Heart right ventricle (tissue), 16 donors: Measurements from ENCODE around the gene HOXA6. TPM values are rescaled to one million over a fixed set of nuclear protein-coding genes. Genes with fewer than 3 reads are reported as not detected.

Source experiments
- ATAC-seq, 8 donors: fragments of 200-7000 bp; cut with Tn5 transposase; one replicate each; pipeline ENCODE4 v1.9.1; 2020; ENCODE audit warnings: mild to moderate bottlenecking in 8 of 8, moderate library complexity in 8 of 8, moderate number of reproducible peaks in 1 of 8
- DNase-seq, 2 donors: peaks; one replicate each; pipeline ENCODE4 v3.0.0-alpha.2; 2020
- H3K27ac ChIP-seq, 10 donors: fragments of 200-600 bp; sonication (generic) in 2 of 10; one replicate each; pipeline versions ENCODE4 v1.5.0 to v1.8.0; 2020 to 2022; ENCODE audit warnings: mild to moderate bottlenecking in 3 of 10
- H3K27me3 ChIP-seq, 7 donors: fragments of 200-600 bp; one replicate each; pipeline ENCODE4 v1.8.0; 2021 to 2022; ENCODE audit warnings: mild to moderate bottlenecking in 2 of 7
- H3K36me3 ChIP-seq, 9 donors: fragments of 200-600 bp; sonication (generic) in 1 of 9; one replicate each; pipeline versions ENCODE4 v1.5.0 to v1.8.0; 2020 to 2022; ENCODE audit warnings: mild to moderate bottlenecking in 2 of 9
- H3K4me1 ChIP-seq, 9 donors: fragments of 200-600 bp; sonication (generic) in 1 of 9; one replicate each; pipeline versions ENCODE4 v1.5.0 to v1.8.0; 2020 to 2022; ENCODE audit warnings: mild to moderate bottlenecking in 4 of 9
- H3K4me3 ChIP-seq, 10 donors: fragments of 200-600 bp; sonication (generic) in 2 of 10; one replicate each; pipeline versions ENCODE4 v1.5.0 to v1.8.0; 2020 to 2022; ENCODE audit warnings: mild to moderate bottlenecking in 7 of 10, moderate library complexity in 2 of 10
- H3K9me3 ChIP-seq, 11 donors: fragments of 200-600 bp in 10 of 11; sonication (generic) in 2 of 11; one replicate each; pipeline versions ENCODE4 v1.5.0 to v1.8.0; 2013 to 2022; ENCODE audit warnings: mild to moderate bottlenecking in 2 of 11, control low read depth in 1 of 11, moderate library complexity in 1 of 11
- CTCF ChIP-seq, 9 donors: fragments of 200-600 bp; sonication (generic) in 2 of 9; IDR thresholded peaks; one replicate each; pipeline versions ENCODE4 v1.5.0 to v1.8.0; 2021 to 2022; ENCODE audit warnings: antibody characterized with exemption in 9 of 9, mild to moderate bottlenecking in 5 of 9, moderate library complexity in 1 of 9
- WGBS, 2 donors: extraction: QIAGEN DNeasy Blood & Tissue Kit; methylation state at CpG; one replicate each; pipeline ENCODE4 v1.1.7; 2013; ENCODE audit warnings: inconsistent platforms in 1 of 2; 5-methylcytosine and 5-hydroxymethylcytosine counted together
- intact Hi-C, 10 donors: fragments of 100-400 bp; cut with DNase I; formaldehyde crosslinking; loops; one replicate each; pipeline versions ENCODE4 v1.11.1 to v1.14.2; 2022
- polyA plus RNA-seq, 2 donors: library from polyadenylated mRNA; stranded (reverse); fragments of 200-250 nt; gene quantifications; one replicate each; pipeline ENCODE4 v1.2.3, GENCODE V29; 2013
- total RNA-seq, 10 donors: library from RNA; stranded (reverse); fragmentation: NEBNext Ultra II Directional in 3 of 10; extraction: Animal tissue kit (Norgen Biotek cat#: 25700) in 3 of 10; gene quantifications; one replicate each; pipeline versions ENCODE4 v1.2.1 to v1.2.4, GENCODE V29; 2021 to 2023
- donor health status: Arrhythmogenic right ventricular cardiomyopathy.
- donor health status: ischemic (EF 13 %, LVEDD 7.1; RV severe dilation, severe dysfunction).
- donor health status: healthy with polysubstance abuse.
- donor health status: DM: no; HTN: yes; CAD: no.
- donor health status: DM: no; HTN: no; CAD: no.
- donor health status: ischemic (EF 25% LVEDD 6.9; RV normal size, moderate dysfunction).
- donor health status: ischemic (EF 25% LVEDD 5.7; RV mildly dilated, moderate dysfunction).
- donor health status: healthy.
- donor health status: DM: yes; HTN: yes; CAD: no.
- donor health status: Ischemic cardiomyopathy.
- donor health status: ischemic (EF 35%, LVEDD 5.7; RV mildly dilated, moderate dysfunction).
- donor health status: nonischemic (EF 11% LVEDD 7.7; RV severe dilation, severe dysfunction).
- donor health status: DM: yes; HTN: yes; CAD: no.
- donor health status: PGD.
- donor health status: ischemic (EF 29% LVEDD 5.4; RV normal size, mild dysfunction).
- donor health status: nonischemic (EF 23%, LVEDD 6.1; RV moderate dilation, normal function).

The HOXA6 gene
- total and polyA plus RNA-seq, 12 donors: not detected

GRCh38 chr7:27185854-27186667 is 38.5 kb upstream of the HOXA6 start:
- WGBS, 2 donors: 6 to 9% methylated on average over 24 of the region's 24 CpGs
- Histone ChIP-seq H3K4me3 (no peak overlapping the region), H3K27me3 (peaks cover 67 to 100% (median 100%) of the 10 kb centered on the region in 7 donors), H3K9me3 (no peaks in the 10 kb centered on the region), H3K27ac (no peak overlapping the region), H3K4me1 (peaks cover 8 to 53% (median 36%) of the 10 kb centered on the region in 9 donors), H3K36me3 (no peaks in the 10 kb centered on the region)
- ATAC-seq: no peak
- intact Hi-C loops: no loop called here
- TF ChIP-seq CTCF (IDR thresholded peaks at IDR 0.05): no peak
- no peak for DNase-seq

- 5 to 6% methylated on average over 43 of the region's 43 CpGs for WGBS, 2 donors
- intact Hi-C loops: no loop called here
- Histone ChIP-seq H3K9me3 (no peaks in the 10 kb centered on the region), H3K4me1 (peaks cover 8 to 53% (median 36%) of the 10 kb centered on the region in 9 donors), H3K27me3 (peaks cover 69 to 100% (median 100%) of the 10 kb centered on the region in 7 donors), H3K4me3 (peak within 1 kb of the TSS; percentile 12 to 48 (median 36)), H3K27ac (peak within 1 kb of the TSS in 1 of 10 donors; percentile 5), H3K36me3 (no peaks in the 10 kb centered on the region)
- peak in 1 of 8 donors; percentile 5 for ATAC-seq
- TF ChIP-seq CTCF (IDR thresholded peaks at IDR 0.05): no peak
- DNase-seq: no peak
Measured at GRCh38 chr7:27185013-27185853, 37.7 kb upstream of the HOXA6 start, which contains the start of gene HOXA11. Gene HOXA11 (minus strand): TSS chr7:27185232. CDS start chr7:27185144, 88 bp downstream.

GRCh38 chr7:27184337-27185012 is 36.9 kb upstream of the HOXA6 start:
- Histone ChIP-seq H3K36me3 (no peaks in the 10 kb centered on the region), H3K27me3 (peaks cover 69 to 100% (median 100%) of the 10 kb centered on the region in 7 donors), H3K4me1 (peaks cover 12 to 60% (median 43%) of the 10 kb centered on the region in 9 donors), H3K4me3 (peak overlapping the region; percentile 12 to 48 (median 36)), H3K27ac (peak overlapping the region in 1 of 10 donors; percentile 5), H3K9me3 (no peaks in the 10 kb centered on the region)
- peak in 1 of 9 donors; percentile 14 for TF ChIP-seq CTCF (IDR thresholded peaks at IDR 0.05)
- WGBS, 2 donors: 2 to 3% methylated on average over 72 of the region's 72 CpGs
- ATAC-seq: peak in 2 of 8 donors; percentile 25 to 34
- intact Hi-C loops: no loop called here
- no peak for DNase-seq
